Activated CD4-positive, alpha-beta T cell treated with anti-CD3 and anti-CD28 coated beads for 24 hours (primary cell): Measurements from ENCODE around the gene TRERF1.

Source experiments
- DNase-seq, 2 donors: peaks; one replicate each; pipeline ENCODE4 v3.0.0-alpha.2; 2020; ENCODE audit warnings: low read depth in 2 of 2

TRERF1 gene

DNA sequence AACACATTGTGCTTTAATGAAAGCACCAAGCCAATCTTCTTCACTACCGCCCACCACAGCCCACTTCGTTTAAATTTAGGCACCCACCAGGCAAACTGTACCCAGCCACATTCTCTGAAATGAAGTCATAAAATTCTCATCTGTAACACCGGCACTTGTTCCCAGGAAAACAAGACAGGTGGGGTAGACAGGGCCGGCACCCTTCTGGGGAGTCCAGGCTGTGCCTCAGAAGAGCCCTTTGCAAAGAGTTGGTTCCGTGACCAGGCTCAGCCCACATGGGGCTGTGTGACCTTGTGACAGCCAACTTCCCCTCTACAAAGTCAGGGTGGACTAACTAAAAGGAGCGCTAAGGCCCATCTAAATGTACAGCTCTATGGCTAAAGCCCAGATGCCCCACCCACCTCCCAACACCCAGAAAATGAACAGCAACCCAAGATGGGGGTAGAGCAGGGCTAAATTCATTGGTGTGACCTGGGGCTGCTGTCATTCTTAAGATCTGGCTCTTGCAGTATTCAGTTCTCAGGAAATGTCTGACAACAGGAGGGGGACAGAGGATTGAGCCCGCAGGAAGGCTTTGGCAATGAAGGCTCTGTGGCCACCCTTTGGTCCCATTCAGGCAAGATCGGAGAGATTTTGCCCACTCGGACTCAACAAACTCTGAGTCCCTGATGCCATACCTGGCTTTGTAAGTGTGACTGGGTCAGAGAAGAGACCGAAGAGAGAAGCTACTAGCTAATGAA is 56.7 kb downstream of the TRERF1 start:
- no peak for DNase-seq

GRCh38 chr6:42394151-42394550 is 57.6 kb downstream of the TRERF1 start:
- no peak for DNase-seq

GRCh38 chr6:42393339-42393738 is 58.4 kb downstream of the TRERF1 start:
- DNase-seq: no peak

- DNase-seq: no peak
Observed at GRCh38 chr6:42392833-42393232, 58.9 kb downstream of the TRERF1 start.

DNA sequence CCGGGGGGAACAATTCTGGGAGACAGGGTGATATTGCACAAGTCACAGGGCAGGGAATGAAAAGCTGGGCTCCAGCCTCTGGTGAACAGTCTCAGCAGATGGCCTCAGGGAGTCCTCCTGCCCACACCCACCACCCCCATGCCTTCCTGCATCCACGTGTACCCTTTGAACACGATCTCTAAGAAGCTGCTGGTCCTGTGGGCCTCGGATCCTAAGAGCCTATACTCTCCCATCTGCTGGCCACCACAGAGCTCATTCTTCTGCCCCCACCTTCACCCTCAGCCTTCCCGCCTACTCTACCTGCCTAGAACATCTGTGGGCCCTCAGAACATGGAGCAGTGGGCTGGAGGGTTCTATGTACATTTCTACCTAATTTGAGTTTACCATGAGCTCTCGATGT is 60.3 kb downstream of the TRERF1 start:
- DNase-seq: no peak

DNA sequence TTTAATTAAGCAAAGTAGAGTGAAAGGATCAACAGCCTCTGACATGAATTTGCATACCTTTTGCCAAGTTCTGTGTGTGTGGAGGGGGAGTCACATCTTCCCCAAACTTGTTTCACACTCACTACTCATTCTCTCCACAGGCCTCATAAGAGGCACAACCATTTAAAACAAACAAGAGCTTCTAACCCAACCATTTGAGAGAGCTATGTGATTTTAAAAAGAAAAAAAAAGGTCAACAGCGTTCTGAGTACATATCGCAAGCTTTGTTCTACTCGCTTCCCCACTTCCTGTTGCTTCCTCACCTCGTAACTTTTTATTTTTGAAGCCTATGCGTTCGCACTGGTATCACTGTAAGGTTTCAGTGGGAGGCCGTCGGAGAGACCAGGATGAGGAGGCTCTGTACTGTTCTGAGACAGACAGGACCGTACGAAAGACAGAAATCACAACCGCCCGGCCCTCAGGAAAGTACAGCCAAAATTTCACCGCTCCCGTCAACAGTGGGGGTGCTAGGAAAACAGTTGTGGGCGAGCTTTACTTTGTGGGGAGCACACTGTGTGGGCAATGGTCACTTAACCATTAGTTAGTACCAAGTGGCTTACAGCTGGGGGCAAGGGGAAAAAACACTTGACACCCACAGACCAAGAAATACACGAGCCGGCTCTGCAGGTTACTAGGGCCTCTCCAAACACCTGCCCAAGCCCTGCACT is 61.3 kb downstream of the TRERF1 start:
- DNase-seq: peak; percentile 52 to 53

DNA sequence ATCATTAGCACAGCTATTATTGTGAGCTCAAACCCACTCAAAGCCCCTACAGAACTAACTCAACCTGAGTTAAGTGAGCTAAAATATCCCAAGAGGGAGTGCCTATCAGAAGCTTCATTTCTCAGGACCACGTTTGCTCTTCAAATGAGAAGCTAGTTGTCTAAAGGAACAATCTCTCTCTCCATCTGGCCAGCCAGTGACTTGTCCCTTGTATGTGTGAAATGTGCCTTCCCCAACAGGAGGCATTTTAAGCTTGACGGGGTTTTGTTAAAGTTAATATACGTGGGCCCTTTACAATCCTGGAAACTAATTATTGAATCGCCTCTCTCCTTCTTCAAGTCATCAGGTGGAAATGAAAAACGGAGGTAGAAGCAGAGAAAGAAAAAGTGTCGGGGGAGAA is 62.0 kb downstream of the TRERF1 start:
- DNase-seq: no peak

DNA sequence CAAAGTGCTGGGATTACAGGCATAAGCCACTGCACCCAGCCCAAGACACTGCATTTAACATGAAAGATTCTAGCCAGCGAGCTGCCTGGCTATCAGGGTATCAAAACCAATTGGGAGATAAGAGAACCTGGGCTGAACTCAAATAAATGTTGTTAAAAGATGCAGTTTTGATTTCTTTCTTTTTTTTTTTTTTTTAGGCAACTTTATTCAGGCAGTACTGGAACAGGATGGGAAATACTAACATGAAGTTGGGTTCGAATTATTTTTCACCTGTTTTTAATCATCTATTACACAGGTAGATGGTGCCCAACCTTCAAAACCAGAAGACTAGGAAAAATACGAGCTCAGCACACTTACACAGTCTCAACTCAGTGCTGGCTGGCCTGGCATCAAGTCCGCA is 63.7 kb downstream of the TRERF1 start:
- no peak for DNase-seq

DNA sequence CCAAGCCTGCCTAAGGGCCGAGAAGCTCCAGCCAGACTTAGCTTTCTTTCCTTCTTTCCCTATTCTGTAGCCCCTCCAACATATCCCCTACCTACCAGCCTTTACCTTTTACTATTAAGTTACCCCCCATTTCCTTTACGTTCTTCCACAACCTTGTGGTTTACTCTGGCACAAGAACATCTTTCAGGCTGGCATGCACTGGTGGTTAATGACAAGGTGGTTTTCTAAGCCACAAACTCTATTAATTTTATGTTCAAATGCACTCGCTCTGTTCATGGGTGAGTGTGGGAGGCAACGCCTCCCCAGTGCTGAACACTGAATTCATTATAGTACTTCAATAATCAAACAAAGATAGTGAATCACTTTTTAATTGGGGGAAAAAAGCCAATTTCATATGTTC is 64.4 kb downstream of the TRERF1 start:
- DNase-seq: no peak

- DNase-seq: no peak
Observed at GRCh38 chr6:42385339-42385738, 66.4 kb downstream of the TRERF1 start.

DNA sequence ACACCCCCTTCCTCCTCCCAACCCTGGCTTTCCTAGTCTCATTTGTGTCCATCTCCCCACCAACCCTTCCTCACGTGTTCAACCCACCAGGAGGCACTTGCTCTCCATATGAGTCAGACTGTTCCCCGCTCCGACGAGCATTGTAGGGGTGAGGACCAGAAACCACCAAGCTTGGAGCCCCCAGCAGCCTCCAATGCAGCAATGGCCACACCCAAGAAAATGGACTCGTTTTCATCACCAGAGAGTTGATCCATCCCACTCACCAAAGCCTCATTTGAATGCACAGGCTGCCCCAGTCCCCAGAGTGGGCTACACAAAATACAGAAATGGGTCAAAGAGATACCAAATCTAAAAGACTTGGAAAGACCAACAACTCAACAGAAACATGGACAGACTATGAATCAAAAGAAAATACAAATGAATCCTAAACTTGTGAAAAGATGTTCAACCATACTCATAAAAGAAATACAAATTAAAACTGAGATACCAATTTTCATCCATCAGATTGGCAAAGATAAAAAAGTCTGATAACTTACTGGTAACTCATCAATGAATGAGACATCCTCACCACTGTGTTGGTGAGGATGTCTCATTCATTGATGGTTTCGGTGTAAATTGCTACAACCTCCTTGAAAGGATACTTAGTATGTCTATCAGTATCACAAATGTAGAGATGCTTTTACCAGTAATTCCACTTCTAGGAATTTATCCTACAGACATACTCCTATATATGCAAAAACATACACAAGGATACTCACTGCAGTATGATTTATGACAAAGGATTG is 68.1 kb downstream of the TRERF1 start:
- no peak for DNase-seq

DNA sequence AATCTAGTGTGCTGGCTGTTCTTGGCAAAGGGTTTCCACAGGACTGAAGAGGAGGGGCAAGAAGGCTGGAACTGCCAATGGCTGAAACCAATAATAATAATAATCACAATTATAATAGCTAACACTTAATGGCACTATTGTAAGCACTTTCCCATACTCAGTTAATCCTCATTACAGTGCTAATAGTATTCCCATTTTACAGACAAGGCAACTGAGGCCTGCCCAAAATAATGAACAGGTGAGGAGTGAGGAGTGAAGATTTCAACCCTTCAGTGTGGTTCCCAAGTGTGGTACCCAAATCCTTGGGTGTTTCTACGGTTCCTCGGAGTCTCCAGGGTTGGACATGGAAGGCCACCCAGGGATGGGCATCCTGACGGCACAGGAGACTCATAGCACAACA is 69.9 kb downstream of the TRERF1 start:
- DNase-seq: no peak

- DNase-seq: no peak
Observed at GRCh38 chr6:42380228-42380979, 71.3 kb downstream of the TRERF1 start.

GRCh38 chr6:42378536-42378935 is 73.2 kb downstream of the TRERF1 start:
- no peak for DNase-seq

- no peak for DNase-seq
Observed at GRCh38 chr6:42378125-42378524, 73.6 kb downstream of the TRERF1 start.

GRCh38 chr6:42375007-42375635 is 76.6 kb downstream of the TRERF1 start:
- no peak for DNase-seq

GRCh38 chr6:42374018-42374669 is 77.6 kb downstream of the TRERF1 start:
- no peak for DNase-seq

GRCh38 chr6:42372699-42373098 is 79.0 kb downstream of the TRERF1 start:
- DNase-seq: no peak

- no peak for DNase-seq
Observed at GRCh38 chr6:42370323-42370985, 81.3 kb downstream of the TRERF1 start.

GRCh38 chr6:42369568-42369967 is 82.2 kb downstream of the TRERF1 start:
- no peak for DNase-seq
